Pancreas (tissue), 10 donors: ENCODE measurements around the gene BANK1. TPM values are rescaled to one million over a fixed set of nuclear protein-coding genes. Genes with fewer than 3 reads are reported as not detected.

Experiments used
- ATAC-seq, 4 donors: fragments of 200-7000 bp; cut with Tn5 transposase; one replicate each; pipeline versions ENCODE4 v1.8.0 to v1.9.1; 2020; ENCODE audit warnings: mild to moderate bottlenecking in 4 of 4, moderate library complexity in 4 of 4
- DNase-seq, 6 donors: peaks; one replicate each; pipeline ENCODE4 v3.0.0-alpha.2; 2020
- FAIRE-seq: peaks from 2 replicates; lab custom pipeline; 2012; peaks lifted over from hg19 to GRCh38; lab: Jason Lieb, UNC
- H3K27ac ChIP-seq, 4 donors: fragments of 200-600 bp; sonication (generic); 1 replicate in 3 of 4; 2 replicates in 1 of 4; pipeline versions ENCODE4 v1.5.0 to v1.8.0; 2020
- H3K27me3 ChIP-seq, 4 donors: fragments of 200-600 bp; one replicate each; pipeline ENCODE4 v1.8.0; 2021
- H3K36me3 ChIP-seq, 3 donors: fragments of 200-600 bp; sonication (generic) in 1 of 3; one replicate each; pipeline versions ENCODE4 v1.5.0 to v1.8.0; 2020 to 2021
- H3K4me1 ChIP-seq, 3 donors: fragments of 200-600 bp; one replicate each; pipeline ENCODE4 v1.8.0; 2021
- H3K4me3 ChIP-seq, 4 donors: fragments of 200-600 bp; sonication (generic) in 2 of 4; one replicate each; pipeline versions ENCODE4 v1.5.0 to v1.8.0; 2020 to 2021
- H3K9me3 ChIP-seq, 4 donors: fragments of 200-600 bp; one replicate each; pipeline ENCODE4 v1.8.0; 2021
- WGBS, 2 donors: extraction: QIAGEN DNeasy Blood & Tissue Kit; methylation state at CpG; one replicate each; pipeline ENCODE4 v1.1.7; 2013; 5-methylcytosine and 5-hydroxymethylcytosine counted together
- intact Hi-C, 3 donors: fragments of 100-400 bp; cut with DNase I; formaldehyde crosslinking; loops; one replicate each; pipeline versions ENCODE4 v1.11.1 to v1.14.2; 2022
- polyA plus RNA-seq, 2 donors: library from polyadenylated mRNA; stranded (reverse); fragments of 200-250 nt; gene quantifications; one replicate each; pipeline ENCODE4 v1.2.3, GENCODE V29; 2013
- total RNA-seq, 6 donors: library from RNA; stranded (reverse); fragmentation: NEBNext Ultra II Directional in 4 of 6; extraction: Animal tissue kit (Norgen Biotek cat#: 25700) in 4 of 6; gene quantifications; one replicate each; pipeline versions ENCODE4 v1.2.1 to v1.2.4, GENCODE V29; 2021 to 2023
- TF ChIP-seq, protein P1 (sequence below), 4 donors: fragments of 200-600 bp; sonication (generic) in 3 of 4; IDR thresholded peaks; one replicate each; pipeline versions ENCODE4 v1.5.0 to v1.8.0; 2021; ENCODE audit warnings: antibody characterized with exemption in 4 of 4
- donor health status: healthy with polysubstance abuse.
- donor health status: DM: no; HTN: no; CAD: no; lungs with moderate emphysema.
- donor health status: DM: no; HTN: no; CAD: no.
- donor health status: control.
- donor health status: control.
- donor health status: Bipolar disorder and iron deficiency.
- donor health status: DM: yes; HTN: yes; CAD: no.
- donor health status: DM: no; HTN: no; CAD: no.
- donor health status: DM: no; HTN: no; CAD: no.
- donor health status: DM: yes; HTN: yes; CAD: no.

Gene BANK1
- total and polyA plus RNA-seq, 8 donors = 0.13 to 2.0 (median 0.48) TPM

- FAIRE-seq = no peak
- no peak overlapping the region for H3K4me3 ChIP-seq
- TF ChIP-seq, protein P1, sequence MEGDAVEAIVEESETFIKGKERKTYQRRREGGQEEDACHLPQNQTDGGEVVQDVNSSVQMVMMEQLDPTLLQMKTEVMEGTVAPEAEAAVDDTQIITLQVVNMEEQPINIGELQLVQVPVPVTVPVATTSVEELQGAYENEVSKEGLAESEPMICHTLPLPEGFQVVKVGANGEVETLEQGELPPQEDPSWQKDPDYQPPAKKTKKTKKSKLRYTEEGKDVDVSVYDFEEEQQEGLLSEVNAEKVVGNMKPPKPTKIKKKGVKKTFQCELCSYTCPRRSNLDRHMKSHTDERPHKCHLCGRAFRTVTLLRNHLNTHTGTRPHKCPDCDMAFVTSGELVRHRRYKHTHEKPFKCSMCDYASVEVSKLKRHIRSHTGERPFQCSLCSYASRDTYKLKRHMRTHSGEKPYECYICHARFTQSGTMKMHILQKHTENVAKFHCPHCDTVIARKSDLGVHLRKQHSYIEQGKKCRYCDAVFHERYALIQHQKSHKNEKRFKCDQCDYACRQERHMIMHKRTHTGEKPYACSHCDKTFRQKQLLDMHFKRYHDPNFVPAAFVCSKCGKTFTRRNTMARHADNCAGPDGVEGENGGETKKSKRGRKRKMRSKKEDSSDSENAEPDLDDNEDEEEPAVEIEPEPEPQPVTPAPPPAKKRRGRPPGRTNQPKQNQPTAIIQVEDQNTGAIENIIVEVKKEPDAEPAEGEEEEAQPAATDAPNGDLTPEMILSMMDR (IDR thresholded peaks at IDR 0.05) = no peak
- intact Hi-C loops = no loop called here
- no peaks in the 10 kb centered on the region for H3K9me3 ChIP-seq
- H3K36me3 ChIP-seq = no peaks in the 10 kb centered on the region
- WGBS, 2 donors = 54 to 61% methylated on average over 2 of the region's 2 CpGs
- no peaks in the 10 kb centered on the region for H3K27me3 ChIP-seq
- no peaks in the 10 kb centered on the region for H3K4me1 ChIP-seq
- DNase-seq = no peak
- ATAC-seq = no peak
- H3K27ac ChIP-seq = no peak overlapping the region
Measured at GRCh38 chr4:101782546-101782945, 8.0 kb upstream of the BANK1 start.

GRCh38 chr4:101784957-101785356, 5.6 kb upstream of the BANK1 start:
- TF ChIP-seq, protein P1 (IDR thresholded peaks at IDR 0.05) = no peak
- DNase-seq (no peak), ATAC-seq (no peak), FAIRE-seq (no peak)
- Histone ChIP-seq H3K4me1 (no peaks in the 10 kb centered on the region), H3K4me3 (no peak overlapping the region), H3K27me3 (no peaks in the 10 kb centered on the region), H3K27ac (no peak overlapping the region), H3K9me3 (no peaks in the 10 kb centered on the region), H3K36me3 (no peaks in the 10 kb centered on the region)
- 46 to 67% methylated on average over 1 of the region's 1 CpG for WGBS, 2 donors
- intact Hi-C loops = no loop called here

GRCh38 chr4:101785486-101785885, 5.0 kb upstream of the BANK1 start:
- TF ChIP-seq, protein P1 (IDR thresholded peaks at IDR 0.05) = no peak
- no peak overlapping the region for H3K27ac ChIP-seq
- intact Hi-C loops = no loop called here
- H3K9me3 ChIP-seq = no peaks in the 10 kb centered on the region
- no peaks in the 10 kb centered on the region for H3K27me3 ChIP-seq
- H3K4me3 ChIP-seq = no peak overlapping the region
- H3K4me1 ChIP-seq = no peaks in the 10 kb centered on the region
- DNase-seq (no peak), FAIRE-seq (no peak), ATAC-seq (no peak)
- WGBS, 2 donors = 86 to 98% methylated on average over 1 of the region's 1 CpG
- H3K36me3 ChIP-seq = no peaks in the 10 kb centered on the region

- no peak overlapping the region for H3K27ac ChIP-seq
- intact Hi-C loops = no loop called here
- DNase-seq = no peak
- H3K4me3 ChIP-seq = no peak overlapping the region
- no peaks in the 10 kb centered on the region for H3K9me3 ChIP-seq
- TF ChIP-seq, protein P1 (IDR thresholded peaks at IDR 0.05) = no peak
- H3K36me3 ChIP-seq = no peaks in the 10 kb centered on the region
- FAIRE-seq = no peak
- ATAC-seq = no peak
- no peaks in the 10 kb centered on the region for H3K27me3 ChIP-seq
- 73 to 76% methylated on average over 4 of the region's 4 CpGs for WGBS, 2 donors
- H3K4me1 ChIP-seq = no peaks in the 10 kb centered on the region
Measured at GRCh38 chr4:101787701-101788316, 2.7 kb upstream of the BANK1 start.

- H3K27me3 ChIP-seq = no peaks in the 10 kb centered on the region
Measured at GRCh38 chr4:101791182-101791558, 640 bp downstream of the BANK1 start.

More at GRCh38 chr4:101791182-101791558, 640 bp downstream of the BANK1 start:
- H3K27ac ChIP-seq = peak overlapping the region in 2 of 4 donors; percentile 14 to 33
- H3K4me3 ChIP-seq = peak overlapping the region; percentile 42 to 50 (median 48)
- TF ChIP-seq, protein P1 (IDR thresholded peaks at IDR 0.05) = no peak
- FAIRE-seq (no peak), DNase-seq (no peak), ATAC-seq (peak; percentile 61 to 76 (median 73))
- 21 to 32% methylated on average over 12 of the region's 12 CpGs for WGBS, 2 donors
- no peaks in the 10 kb centered on the region for H3K4me1 ChIP-seq
- intact Hi-C loops = no loop called here
- H3K36me3 ChIP-seq = no peaks in the 10 kb centered on the region
- H3K9me3 ChIP-seq = no peaks in the 10 kb centered on the region
